Common myeloid progenitor, CD34-positive (primary cell): ENCODE measurements around the gene C19orf85.

Experiments
- CTCF ChIA-PET: fragments of 350-600 bp; sonication (Branson Sonifier 250); formaldehyde crosslinking; loops from one replicate; lab custom pipeline; 2021; ENCODE audit warnings: antibody characterized with exemption; lab: Charles Lee
- POLR2A ChIA-PET: fragments of 350-600 bp; sonication (Branson Sonifier 250); formaldehyde crosslinking; loops from one replicate; lab custom pipeline; 2021; ENCODE audit warnings: antibody characterized with exemption; lab: Charles Lee
- DNase-seq, 3 donors: peaks; one replicate each; pipeline versions ENCODE4 v3.0.0 to v3.0.0-alpha.2; 2013
- H3K27ac ChIP-seq, 2 experiments: 1 replicate in 1 of 2; 2 replicates in 1 of 2; pipeline ENCODE4 v1.7.0; 2013; ENCODE audit warnings: inconsistent platforms in 2 of 2, low read length in 2 of 2, mild to moderate bottlenecking in 2 of 2, low read depth in 1 of 2, moderate library complexity in 1 of 2; ENCODE audit not compliant: severe bottlenecking in 2 of 2, insufficient read depth in 1 of 2, poor library complexity in 1 of 2
- H3K27me3 ChIP-seq, 5 experiments: replicated peaks in 2 of 5; 1 replicate in 3 of 5; 2 replicates in 2 of 5; pipeline versions ENCODE4 v1.6.1 to v1.7.0; 2013; ENCODE audit warnings: low read length in 4 of 5, mild to moderate bottlenecking in 2 of 5, moderate library complexity in 2 of 5, inconsistent platforms in 1 of 5; ENCODE audit not compliant: insufficient read depth in 5 of 5, control insufficient read depth in 4 of 5
- H3K36me3 ChIP-seq, 4 experiments: 1 replicate in 2 of 4; 2 replicates in 2 of 4; pipeline versions ENCODE4 v1.6.1 to v1.7.0; 2013; ENCODE audit warnings: low read length in 3 of 4, control low read depth in 1 of 4, mild to moderate bottlenecking in 1 of 4; ENCODE audit not compliant: control insufficient read depth in 4 of 4, insufficient read depth in 4 of 4
- H3K4me1 ChIP-seq, 4 experiments: 1 replicate in 3 of 4; 2 replicates in 1 of 4; pipeline versions ENCODE4 v1.6.1 to v1.7.1; 2013; ENCODE audit warnings: low read length in 3 of 4, mild to moderate bottlenecking in 3 of 4, control low read depth in 1 of 4, inconsistent platforms in 1 of 4, moderate library complexity in 1 of 4; ENCODE audit not compliant: control insufficient read depth in 4 of 4, insufficient read depth in 4 of 4; ENCODE audit errors: control extremely low read depth in 1 of 4
- H3K4me3 ChIP-seq, 7 experiments: 1 replicate in 4 of 7; 2 replicates in 3 of 7; pipeline versions ENCODE4 v1.5.1 to v1.7.0; 2013; ENCODE audit warnings: mild to moderate bottlenecking in 7 of 7, low read length in 6 of 7, moderate library complexity in 6 of 7, inconsistent platforms in 2 of 7, low read depth in 2 of 7, control low read depth in 1 of 7; ENCODE audit not compliant: insufficient read depth in 4 of 7, control insufficient read depth in 1 of 7; ENCODE audit errors: extremely low read depth in 1 of 7
- H3K9me3 ChIP-seq, 5 experiments: 1 replicate in 4 of 5; 2 replicates in 1 of 5; pipeline versions ENCODE4 v1.6.1 to v1.7.1; 2013; ENCODE audit warnings: low read length in 4 of 5, mild to moderate bottlenecking in 2 of 5, inconsistent platforms in 1 of 5, low read depth in 1 of 5, moderate library complexity in 1 of 5; ENCODE audit not compliant: control insufficient read depth in 4 of 5, insufficient read depth in 2 of 5; ENCODE audit errors: control extremely low read depth in 1 of 5
- WGBS: methylation state at CpG from one replicate; pipeline ENCODE4 v1.1.5; 2013; ENCODE audit not compliant: insufficient coverage; 5-methylcytosine and 5-hydroxymethylcytosine counted together

The C19orf85 gene

DNA sequence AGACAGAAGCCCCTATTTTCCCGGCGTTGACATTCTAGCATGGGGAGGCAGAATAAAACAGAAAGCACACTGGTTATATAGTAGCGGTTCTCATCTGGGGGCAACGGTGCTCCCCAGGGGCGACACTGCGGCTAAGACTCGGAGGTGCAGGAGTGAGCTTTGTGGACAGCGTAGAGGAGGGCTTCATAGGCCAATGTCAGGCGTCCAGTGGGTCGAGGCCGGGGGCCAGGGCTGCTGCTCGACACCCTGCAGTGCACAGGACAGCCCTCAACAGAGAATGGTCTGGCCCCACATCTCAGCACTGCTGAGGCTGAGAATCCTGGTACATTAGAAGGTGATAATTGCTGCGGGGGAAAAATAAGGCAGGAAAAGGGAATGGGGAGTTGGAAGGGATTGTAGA lies 13.4 kb upstream of the C19orf85 start:
- H3K27ac ChIP-seq = peak overlapping the region in 1 of 2 experiments; percentile 77
- ChIA-PET POLR2A (interaction anchor here (2.1 kb wide), 1 partner anchor 9 kb away, joined by 4 read pairs; no protein-coding TSS in a partner anchor), CTCF (interaction anchor here (1.6 to 3.2 kb wide), 2 partner anchors 10 to 11 kb away, joined by 4 to 14 read pairs; no protein-coding TSS in a partner anchor)
- H3K36me3 ChIP-seq = peaks cover 0 to 11% (median 7%) of the 10 kb centered on the region in 4 experiments
- H3K27me3 ChIP-seq = no peaks in the 10 kb centered on the region
- DNase-seq = no peak
- no peaks in the 10 kb centered on the region for H3K9me3 ChIP-seq
- peaks cover 2 to 19% (median 11%) of the 10 kb centered on the region in 4 experiments for H3K4me1 ChIP-seq
- WGBS = 92% methylated on average over 13 of the region's 13 CpGs
- H3K4me3 ChIP-seq = peak overlapping the region in 2 of 7 experiments; percentile 81 to 89

DNA sequence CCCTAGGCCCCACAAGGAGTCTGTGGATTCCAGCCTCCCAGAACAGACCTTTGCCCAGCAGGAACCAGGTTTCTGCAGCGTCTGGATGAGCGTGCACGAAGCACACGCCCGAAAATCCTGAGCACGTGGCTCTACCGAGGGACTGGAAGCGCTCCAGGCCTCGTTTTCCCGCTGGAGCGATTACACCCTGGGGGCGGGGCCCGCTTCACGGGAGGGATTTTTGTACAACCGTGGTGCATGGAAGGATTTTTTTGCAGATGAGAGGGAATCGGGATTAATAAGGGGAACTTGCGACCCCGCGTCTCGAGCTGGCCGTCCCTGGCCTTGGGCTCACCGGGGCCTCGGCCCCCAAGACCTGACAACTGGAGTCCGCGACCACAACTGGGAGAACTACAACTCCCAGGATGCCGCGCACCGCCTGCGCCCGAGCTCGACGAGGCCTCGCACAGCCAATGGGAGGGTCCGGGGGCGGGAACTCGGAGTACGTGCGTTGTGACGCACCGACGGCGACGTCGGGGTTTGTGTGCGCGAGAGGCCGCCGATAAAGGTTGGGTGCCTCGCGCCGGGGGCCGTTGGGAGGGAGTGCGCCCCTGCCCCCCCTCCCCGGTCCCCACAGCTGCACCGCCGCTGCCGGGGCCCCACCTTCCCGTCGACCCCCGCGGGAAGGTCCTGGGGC lies 11.7 kb upstream of the C19orf85 start, which contains the start of gene ZNF628:
Gene ZNF628, plus strand, starts transcription at position 518 of the 676 bp plus-strand sequence. CDS start 3,294 bp downstream, outside the sequence.
- Histone ChIP-seq H3K4me1 (peaks cover 2 to 19% (median 11%) of the 10 kb centered on the region in 4 experiments), H3K36me3 (peaks cover 0 to 3% (median 2%) of the 10 kb centered on the region in 4 experiments), H3K4me3 (peak within 1 kb of the TSS; percentile 50 to 89 (median 81)), H3K27ac (peak within 1 kb of the TSS in 1 of 2 experiments; percentile 84), H3K9me3 (no peaks in the 10 kb centered on the region), H3K27me3 (no peaks in the 10 kb centered on the region)
- peak; percentile 98 to 99 (median 99) for DNase-seq
- CTCF ChIA-PET = interaction anchor here (0.6 to 3.2 kb wide), 5 partner anchors 9 to 222 kb away, joined by 3 to 14 read pairs (median 3); no protein-coding TSS in a partner anchor
- POLR2A ChIA-PET = interaction anchor here (1.0 to 2.1 kb wide), 5 partner anchors 11 to 124 kb away, joined by 3 to 6 read pairs (median 4); partner anchors contain the start of gene ZNF524
- WGBS = 2% methylated on average over 52 of the region's 61 CpGs

DNA sequence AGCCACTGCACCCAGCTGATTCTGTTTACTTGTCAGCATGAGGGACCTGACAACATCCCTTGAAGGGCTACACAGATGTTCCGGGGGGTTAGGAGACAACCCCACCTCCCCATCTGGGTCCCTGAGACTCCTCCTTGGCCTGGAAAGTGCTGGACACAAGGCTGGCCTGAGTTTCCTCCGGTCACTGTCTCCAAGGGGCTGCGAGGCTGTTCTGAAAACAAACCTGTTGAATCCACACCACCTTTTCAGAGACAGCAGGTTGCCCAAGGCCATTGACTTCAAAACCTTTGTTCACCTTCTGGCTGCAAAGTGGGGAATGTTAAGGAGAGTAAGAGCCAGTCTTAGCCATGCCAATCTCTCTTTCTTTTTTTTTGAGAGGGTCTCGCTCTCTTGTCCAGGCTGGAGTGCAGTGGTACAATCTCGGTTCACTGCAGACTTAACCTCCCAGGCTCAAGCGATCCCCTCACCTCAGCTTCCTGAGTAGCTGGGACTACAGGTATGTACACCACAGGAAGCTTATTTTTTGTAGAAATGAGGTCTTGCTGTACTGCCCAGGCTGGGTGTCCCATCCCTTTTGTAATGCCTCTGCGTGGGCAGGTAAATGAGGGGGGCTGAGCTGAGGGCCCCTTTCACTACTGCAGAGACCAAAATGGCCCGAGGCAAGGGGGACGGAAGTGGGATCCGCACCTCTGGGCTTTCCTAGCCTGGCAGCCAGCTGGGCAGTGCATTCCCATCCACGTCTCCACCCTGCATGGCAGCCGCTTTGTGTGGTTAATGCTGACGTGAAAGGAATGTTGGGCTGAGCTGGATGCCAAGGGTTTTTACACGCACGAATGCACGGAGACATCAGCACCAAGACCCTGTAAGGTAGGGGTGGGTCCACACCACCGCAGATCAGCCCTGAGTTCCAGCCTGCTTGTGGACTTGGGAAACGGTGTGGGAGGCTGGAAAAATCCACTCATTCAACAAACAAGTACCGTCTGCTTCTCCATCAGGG lies 10.0 kb upstream of the C19orf85 start:
- ChIA-PET POLR2A (no interaction called here), CTCF (interaction anchor here (1.1 to 1.7 kb wide), 3 partner anchors 10 to 29 kb away, joined by 3 to 6 read pairs (median 5); partner anchors contain the start of gene C19orf85)
- no peaks in the 10 kb centered on the region for H3K27me3 ChIP-seq
- H3K4me1 ChIP-seq = peaks cover 2 to 19% (median 11%) of the 10 kb centered on the region in 4 experiments
- no peak overlapping the region for H3K27ac ChIP-seq
- H3K36me3 ChIP-seq = peaks cover 0 to under 1% (median 0%) of the 10 kb centered on the region in 4 experiments
- no peaks in the 10 kb centered on the region for H3K9me3 ChIP-seq
- DNase-seq = no peak
- no peak overlapping the region for H3K4me3 ChIP-seq
- WGBS = 98% methylated on average over 17 of the region's 19 CpGs

DNA sequence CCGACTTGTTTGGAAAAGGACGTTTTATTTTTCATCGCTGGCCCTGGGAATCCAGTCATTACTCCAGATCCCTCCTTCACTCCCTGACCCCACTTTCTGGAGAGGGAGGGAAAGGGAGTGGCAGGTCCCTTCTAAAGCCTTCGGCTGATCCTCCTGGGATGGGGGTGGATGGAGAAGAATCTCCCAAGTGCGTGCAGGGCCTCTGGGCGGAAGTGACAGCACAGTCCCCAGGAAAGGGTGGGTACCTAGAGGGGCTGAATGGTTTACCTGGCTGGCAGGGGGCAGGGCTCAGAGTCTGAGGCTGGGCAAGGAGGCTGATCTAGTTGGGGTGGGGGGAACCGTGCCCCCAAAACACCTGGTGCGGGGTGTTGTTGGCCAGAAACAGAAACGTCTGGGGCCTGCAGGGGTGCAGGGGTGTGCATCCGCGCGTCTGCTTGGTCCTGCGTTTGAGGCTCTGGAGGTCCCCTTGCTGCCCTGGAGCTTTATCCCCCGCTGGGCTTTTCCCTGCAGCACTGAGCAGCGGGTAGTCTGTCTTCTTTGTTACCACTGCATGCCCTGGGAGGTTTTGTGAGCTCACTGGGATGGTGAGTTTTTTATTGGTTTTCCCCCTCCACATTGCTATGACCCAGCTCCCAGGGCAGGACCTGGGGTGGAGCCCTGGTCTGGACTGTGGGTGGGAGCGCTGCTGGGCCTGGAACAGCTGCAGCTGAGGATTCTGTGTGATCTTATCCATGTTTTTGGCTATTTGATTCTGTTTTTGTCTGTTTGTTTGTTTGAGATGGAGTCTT lies 8.9 kb upstream of the C19orf85 start:
- 93% methylated on average over 13 of the region's 16 CpGs for WGBS
- POLR2A ChIA-PET = no interaction called here
- H3K27ac ChIP-seq = no peak overlapping the region

DNA sequence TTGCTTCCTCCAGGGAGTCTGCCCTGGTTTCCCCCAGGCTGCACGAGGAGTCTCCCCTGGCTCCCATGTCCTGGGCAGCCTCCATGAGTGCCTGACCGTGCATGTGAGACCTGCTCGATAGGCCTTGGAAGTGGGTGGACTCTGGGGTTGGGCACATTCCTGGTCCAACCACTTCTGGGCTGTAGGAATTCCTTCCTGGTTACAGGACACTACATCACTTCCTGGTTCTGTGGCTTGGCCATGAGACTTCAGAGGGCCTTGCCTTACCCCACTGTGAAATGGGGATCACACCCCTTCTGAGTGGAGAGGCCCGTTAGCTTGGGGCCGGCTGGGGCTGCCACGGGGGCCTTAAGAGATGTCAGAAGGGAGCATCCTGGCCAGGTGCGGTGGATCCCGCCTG lies 7.9 kb upstream of the C19orf85 start:
- ChIA-PET CTCF (interaction anchor here (1.7 kb wide), 1 partner anchor 13 kb away, joined by 6 read pairs; no protein-coding TSS in a partner anchor), POLR2A (no interaction called here)
- DNase-seq = no peak
- WGBS = 92% methylated on average over 8 of the region's 8 CpGs
- Histone ChIP-seq H3K4me1 (peaks cover 0 to 11% (median 9%) of the 10 kb centered on the region in 4 experiments), H3K36me3 (no peaks in the 10 kb centered on the region), H3K27ac (no peak overlapping the region), H3K27me3 (no peaks in the 10 kb centered on the region), H3K4me3 (no peak overlapping the region), H3K9me3 (no peaks in the 10 kb centered on the region)

More for the DNA sequence above, 8.9 kb upstream of the C19orf85 start:
- peaks cover 2 to 19% (median 11%) of the 10 kb centered on the region in 4 experiments for H3K4me1 ChIP-seq
- H3K4me3 ChIP-seq = no peak overlapping the region
- H3K9me3 ChIP-seq = no peaks in the 10 kb centered on the region
- no peaks in the 10 kb centered on the region for H3K27me3 ChIP-seq
- no peaks in the 10 kb centered on the region for H3K36me3 ChIP-seq
- CTCF ChIA-PET = interaction anchor here (1.1 to 1.7 kb wide), 3 partner anchors 9 to 30 kb away, joined by 3 to 6 read pairs (median 5); partner anchors contain the start of gene C19orf85
- no peak for DNase-seq

DNA sequence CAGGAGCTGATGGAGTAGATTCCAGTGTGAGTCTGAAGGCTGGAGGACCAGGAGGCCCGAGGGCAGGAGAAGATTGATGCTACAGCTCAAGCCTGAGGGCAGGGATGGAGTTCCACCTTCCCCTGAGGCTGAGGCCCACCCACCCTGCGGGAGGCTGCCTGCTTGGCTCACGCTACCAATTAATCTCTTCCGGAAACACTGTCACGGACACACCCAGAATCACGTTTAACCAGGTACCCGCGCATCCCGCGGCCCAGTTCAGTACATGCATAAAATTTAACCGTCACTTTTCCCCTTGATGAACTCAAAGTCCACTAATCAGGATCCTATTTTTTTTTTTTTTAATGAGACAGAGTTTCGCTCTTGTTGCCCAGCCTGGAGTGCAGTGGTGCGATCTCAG lies 6.7 kb upstream of the C19orf85 start:
- no peak overlapping the region for H3K27ac ChIP-seq
- no peaks in the 10 kb centered on the region for H3K9me3 ChIP-seq
- H3K27me3 ChIP-seq = no peaks in the 10 kb centered on the region
- H3K36me3 ChIP-seq = no peaks in the 10 kb centered on the region
- ChIA-PET CTCF (interaction anchor here (2.7 kb wide), 1 partner anchor 33 kb away, joined by 10 read pairs; no protein-coding TSS in a partner anchor), POLR2A (interaction anchor here (1.2 kb wide), 1 partner anchor 10 kb away, joined by 3 read pairs; the partner anchor contains the start of gene ISOC2)
- 94% methylated on average over 13 of the region's 13 CpGs for WGBS
- H3K4me3 ChIP-seq = no peak overlapping the region
- DNase-seq = no peak
- H3K4me1 ChIP-seq = peaks cover 0 to 8% (median 7%) of the 10 kb centered on the region in 4 experiments
